ENCODE measurements around the gene KIF16B.
"Not testable (repeated sequence)": the region's sequence is repeated elsewhere in the genome, so short reads cannot be mapped to it uniquely, and the experiment has no call there.

Gene KIF16B

DNA sequence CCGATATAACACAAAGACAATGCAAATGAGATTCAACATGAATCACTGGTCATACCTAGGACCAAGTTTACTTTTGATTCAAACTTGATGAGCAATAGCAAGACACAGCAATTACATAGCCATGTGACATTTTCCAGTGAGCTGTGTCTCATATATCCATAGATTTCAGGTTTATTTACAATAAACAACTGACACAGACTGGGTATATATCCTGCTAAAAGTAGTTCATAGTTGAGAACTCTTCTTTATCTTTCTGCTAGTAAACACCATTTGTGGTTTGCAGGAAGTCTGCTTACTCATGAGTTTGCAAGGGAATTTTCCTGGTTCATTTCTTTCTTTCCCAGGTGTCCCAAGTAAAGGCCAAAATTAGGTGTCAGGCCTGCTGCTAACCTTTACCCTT is 343.4 kb downstream of the KIF16B start:
- no peak overlapping the region for H3K4me3 ChIP-seq (ENCODE audit: low read depth, low read length)
- DNase-seq: no peak
- H3K27ac ChIP-seq: no peak overlapping the region
- no peaks in the 10 kb centered on the region for H3K36me3 ChIP-seq
- TF ChIP-seq CTCF (IDR thresholded peaks at IDR 0.05; ENCODE audit: low read depth, low read length): no peak
- H3K9me3 ChIP-seq (ENCODE audit: severe bottlenecking): peaks cover 4% of the 10 kb centered on the region
- H3K27me3 ChIP-seq (ENCODE audit: insufficient read depth, low read depth, severe bottlenecking): no peaks in the 10 kb centered on the region

GRCh38 chr20:16228722-16229121 is 344.5 kb downstream of the KIF16B start:
- Histone ChIP-seq H3K27ac (no peak overlapping the region), H3K4me3 (ENCODE audit: low read depth, low read length) (no peak overlapping the region), H3K36me3 (no peaks in the 10 kb centered on the region), H3K27me3 (ENCODE audit: insufficient read depth, low read depth, severe bottlenecking) (no peaks in the 10 kb centered on the region), H3K9me3 (ENCODE audit: severe bottlenecking) (peaks cover 4% of the 10 kb centered on the region)
- no peak for TF ChIP-seq CTCF (IDR thresholded peaks at IDR 0.05; ENCODE audit: low read depth, low read length)
- no peak for DNase-seq

DNA sequence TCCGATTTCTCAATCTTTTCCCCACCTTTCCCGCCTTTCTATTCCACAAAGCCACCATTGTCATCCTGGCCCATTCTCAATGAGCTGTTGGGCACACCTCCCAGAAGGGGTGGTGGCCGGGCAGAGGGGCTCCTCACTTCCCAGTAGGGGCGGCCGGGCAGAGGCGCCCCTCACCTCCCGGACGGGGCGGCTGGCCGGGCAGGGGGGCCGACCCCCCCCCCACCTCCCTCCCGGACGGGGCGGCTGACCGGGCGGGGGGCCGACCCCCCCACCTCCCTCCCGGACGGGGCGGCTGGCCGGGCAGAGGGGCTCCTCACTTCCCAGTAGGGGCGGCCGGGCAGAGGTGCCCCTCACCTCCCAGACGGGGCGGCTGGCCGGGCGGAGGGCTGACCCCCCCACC is 346.3 kb downstream of the KIF16B start:
- not testable (repeated sequence) for DNase-seq; H3K36me3 ChIP-seq; H3K9me3 ChIP-seq (ENCODE audit: severe bottlenecking); H3K27ac ChIP-seq; H3K27me3 ChIP-seq (ENCODE audit: insufficient read depth, low read depth, severe bottlenecking); H3K4me3 ChIP-seq (ENCODE audit: low read depth, low read length)

GRCh38 chr20:16224836-16225235 is 348.4 kb downstream of the KIF16B start:
- no peak for TF ChIP-seq CTCF (IDR thresholded peaks at IDR 0.05; ENCODE audit: low read depth, low read length)
- no peak overlapping the region for H3K27ac ChIP-seq
- H3K36me3 ChIP-seq: no peaks in the 10 kb centered on the region
- H3K27me3 ChIP-seq (ENCODE audit: insufficient read depth, low read depth, severe bottlenecking): no peaks in the 10 kb centered on the region
- H3K9me3 ChIP-seq (ENCODE audit: severe bottlenecking): peaks cover 4% of the 10 kb centered on the region
- H3K4me3 ChIP-seq (ENCODE audit: low read depth, low read length): no peak overlapping the region
- no peak for DNase-seq

DNA sequence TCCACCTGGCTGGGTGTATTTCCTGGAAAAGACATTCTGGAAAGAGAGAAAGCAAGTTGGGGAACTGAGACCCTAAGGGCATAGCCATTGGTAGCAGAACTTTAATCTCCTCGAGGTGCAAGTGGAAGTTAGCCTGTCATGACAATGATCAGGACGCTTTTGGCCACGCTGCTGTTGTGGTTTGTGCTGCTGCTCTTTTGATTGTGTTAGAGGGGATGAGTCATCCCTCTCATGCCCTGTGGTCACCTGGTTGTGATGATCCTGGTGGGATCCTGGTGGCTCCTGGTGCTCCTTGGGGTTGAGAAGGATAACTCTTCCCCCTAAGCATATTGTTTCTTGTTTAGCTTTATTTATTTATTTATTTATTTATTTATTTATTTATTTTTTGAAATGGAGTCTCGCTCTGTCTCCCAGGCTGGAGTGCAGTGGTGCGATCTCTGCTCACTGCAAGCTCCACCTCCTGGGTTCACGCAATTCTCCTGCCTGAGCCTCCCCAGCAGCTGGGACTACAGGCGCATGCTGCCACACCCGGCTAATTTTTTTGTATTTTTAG is 350.3 kb downstream of the KIF16B start:
- peaks cover 3% of the 10 kb centered on the region for H3K9me3 ChIP-seq (ENCODE audit: severe bottlenecking)
- no peak for TF ChIP-seq CTCF (IDR thresholded peaks at IDR 0.05; ENCODE audit: low read depth, low read length)
- H3K4me3 ChIP-seq (ENCODE audit: low read depth, low read length): no peak overlapping the region
- no peaks in the 10 kb centered on the region for H3K36me3 ChIP-seq
- no peak for DNase-seq
- H3K27ac ChIP-seq: no peak overlapping the region
- no peaks in the 10 kb centered on the region for H3K27me3 ChIP-seq (ENCODE audit: insufficient read depth, low read depth, severe bottlenecking)

Measured in WERI-Rb-1 (cell line).